ENCODE measurements around the gene PPIF. TPM values are rescaled to one million over a fixed set of nuclear protein-coding genes. Genes with fewer than 3 reads are reported as not detected.

The PPIF gene
- total RNA-seq, 1 donor from 2014 or later = 16.2 TPM

DNA sequence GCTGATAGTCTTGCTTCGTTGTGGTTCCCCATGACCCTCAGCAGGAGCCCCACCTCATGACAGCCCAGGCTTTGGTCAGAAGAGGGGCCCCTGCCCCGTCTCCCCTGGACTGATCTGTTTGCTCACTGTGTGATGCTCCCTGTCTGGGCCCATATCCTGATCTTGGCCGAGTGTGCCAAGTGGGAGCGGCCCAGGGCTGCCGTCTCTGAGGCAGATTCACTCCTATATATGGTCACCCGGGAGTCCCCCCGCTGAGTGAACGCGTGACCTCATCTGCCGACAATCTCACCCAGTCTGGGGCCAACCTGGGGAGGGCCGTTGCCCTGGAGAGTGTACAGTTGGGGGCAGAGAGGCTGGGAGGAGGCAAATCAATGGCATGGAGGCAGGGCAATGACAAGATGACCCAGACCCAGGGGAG, 34.5 kb downstream of the PPIF start:
- Mint-ChIP-seq H3K4me3 (ENCODE audit: unreplicated experiment) (peak overlapping the region; percentile 28), H3K27me3 (ENCODE audit: low read depth) (no peaks in the 10 kb centered on the region), H3K36me3 (ENCODE audit: low read depth) (peaks cover 2% of the 10 kb centered on the region), H3K4me1 (ENCODE audit: low read depth) (peaks cover 33% of the 10 kb centered on the region), H3K9me3 (ENCODE audit: low read depth) (no peaks in the 10 kb centered on the region), H3K27ac (ENCODE audit: unreplicated experiment) (peak overlapping the region; percentile 78)
- DNase-seq (ENCODE audit: low spot score) = peak; percentile 88
- TF ChIP-seq, protein P1, sequence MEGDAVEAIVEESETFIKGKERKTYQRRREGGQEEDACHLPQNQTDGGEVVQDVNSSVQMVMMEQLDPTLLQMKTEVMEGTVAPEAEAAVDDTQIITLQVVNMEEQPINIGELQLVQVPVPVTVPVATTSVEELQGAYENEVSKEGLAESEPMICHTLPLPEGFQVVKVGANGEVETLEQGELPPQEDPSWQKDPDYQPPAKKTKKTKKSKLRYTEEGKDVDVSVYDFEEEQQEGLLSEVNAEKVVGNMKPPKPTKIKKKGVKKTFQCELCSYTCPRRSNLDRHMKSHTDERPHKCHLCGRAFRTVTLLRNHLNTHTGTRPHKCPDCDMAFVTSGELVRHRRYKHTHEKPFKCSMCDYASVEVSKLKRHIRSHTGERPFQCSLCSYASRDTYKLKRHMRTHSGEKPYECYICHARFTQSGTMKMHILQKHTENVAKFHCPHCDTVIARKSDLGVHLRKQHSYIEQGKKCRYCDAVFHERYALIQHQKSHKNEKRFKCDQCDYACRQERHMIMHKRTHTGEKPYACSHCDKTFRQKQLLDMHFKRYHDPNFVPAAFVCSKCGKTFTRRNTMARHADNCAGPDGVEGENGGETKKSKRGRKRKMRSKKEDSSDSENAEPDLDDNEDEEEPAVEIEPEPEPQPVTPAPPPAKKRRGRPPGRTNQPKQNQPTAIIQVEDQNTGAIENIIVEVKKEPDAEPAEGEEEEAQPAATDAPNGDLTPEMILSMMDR (IDR thresholded peaks at IDR 0.05) = no peak

DNA sequence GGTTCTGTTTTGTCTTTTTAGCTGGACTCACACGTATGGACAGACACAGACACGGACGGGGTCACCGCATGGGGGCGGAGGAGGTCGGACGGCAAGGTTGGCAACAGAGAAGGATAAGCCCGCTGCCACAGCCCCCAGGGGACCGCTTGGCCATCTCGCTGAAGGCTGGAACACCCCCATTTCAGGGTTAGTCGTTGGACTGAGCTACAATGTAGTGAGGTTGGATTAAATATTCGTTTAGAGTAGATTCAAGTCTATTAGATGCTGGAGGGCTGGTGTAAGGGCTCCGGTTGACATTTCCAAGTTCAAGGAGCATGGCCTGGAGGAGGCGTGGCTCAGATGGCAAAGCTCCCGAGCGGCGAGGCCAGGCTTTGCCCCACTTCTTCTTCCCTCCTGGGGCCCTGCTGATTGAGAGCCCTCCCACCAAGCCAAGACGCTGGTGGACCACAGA, 35.2 kb downstream of the PPIF start:
- H3K27me3 Mint-ChIP-seq (ENCODE audit: low read depth) = no peaks in the 10 kb centered on the region
- H3K9me3 Mint-ChIP-seq (ENCODE audit: low read depth) = no peaks in the 10 kb centered on the region
- peak overlapping the region; percentile 78 for H3K27ac Mint-ChIP-seq (ENCODE audit: unreplicated experiment)
- no peak overlapping the region for H3K4me3 Mint-ChIP-seq (ENCODE audit: unreplicated experiment)
- peak; percentile 69 for DNase-seq (ENCODE audit: low spot score)
- H3K4me1 Mint-ChIP-seq (ENCODE audit: low read depth) = peaks cover 33% of the 10 kb centered on the region
- TF ChIP-seq, protein P1 (IDR thresholded peaks at IDR 0.05) = no peak
- peaks cover 2% of the 10 kb centered on the region for H3K36me3 Mint-ChIP-seq (ENCODE audit: low read depth)

DNA sequence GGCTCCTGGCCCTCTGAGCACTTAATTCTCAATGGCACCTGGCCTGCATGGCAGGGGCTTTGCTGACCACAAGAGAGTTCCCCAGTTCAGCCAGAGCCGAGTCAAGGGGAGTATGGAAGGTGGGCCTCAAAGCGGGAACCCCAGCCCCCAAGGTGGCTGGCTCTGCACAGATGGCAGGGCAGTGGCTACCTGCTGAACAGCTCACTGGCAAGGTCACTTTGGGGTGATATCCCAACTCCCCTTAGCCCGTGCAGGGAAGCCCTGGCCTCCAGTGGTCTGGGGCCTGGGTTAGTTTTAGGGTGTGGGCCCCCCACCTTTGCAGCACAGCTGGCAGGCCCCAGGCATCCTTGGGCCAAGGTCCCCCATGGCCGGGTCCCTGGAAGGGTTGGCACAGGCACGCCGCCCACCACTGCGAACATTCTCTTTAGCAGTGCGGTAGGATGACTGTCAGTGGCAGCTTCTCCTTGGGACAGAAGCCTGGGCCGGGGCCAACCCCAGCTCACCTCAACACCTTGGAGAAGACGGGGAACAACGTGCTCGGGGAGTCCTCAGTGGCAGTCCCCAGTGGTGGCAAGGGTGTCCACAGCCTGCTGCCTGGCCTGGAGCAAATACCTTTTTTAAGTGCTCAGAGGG, 36.8 kb downstream of the PPIF start:
- Mint-ChIP-seq H3K27ac (ENCODE audit: unreplicated experiment) (no peak overlapping the region), H3K9me3 (ENCODE audit: low read depth) (no peaks in the 10 kb centered on the region), H3K4me1 (ENCODE audit: low read depth) (peaks cover 33% of the 10 kb centered on the region), H3K36me3 (ENCODE audit: low read depth) (peaks cover 2% of the 10 kb centered on the region), H3K4me3 (ENCODE audit: unreplicated experiment) (no peak overlapping the region), H3K27me3 (ENCODE audit: low read depth) (no peaks in the 10 kb centered on the region)
- TF ChIP-seq, protein P1 (IDR thresholded peaks at IDR 0.05) = no peak
- DNase-seq (ENCODE audit: low spot score) = peak; percentile 82

DNA sequence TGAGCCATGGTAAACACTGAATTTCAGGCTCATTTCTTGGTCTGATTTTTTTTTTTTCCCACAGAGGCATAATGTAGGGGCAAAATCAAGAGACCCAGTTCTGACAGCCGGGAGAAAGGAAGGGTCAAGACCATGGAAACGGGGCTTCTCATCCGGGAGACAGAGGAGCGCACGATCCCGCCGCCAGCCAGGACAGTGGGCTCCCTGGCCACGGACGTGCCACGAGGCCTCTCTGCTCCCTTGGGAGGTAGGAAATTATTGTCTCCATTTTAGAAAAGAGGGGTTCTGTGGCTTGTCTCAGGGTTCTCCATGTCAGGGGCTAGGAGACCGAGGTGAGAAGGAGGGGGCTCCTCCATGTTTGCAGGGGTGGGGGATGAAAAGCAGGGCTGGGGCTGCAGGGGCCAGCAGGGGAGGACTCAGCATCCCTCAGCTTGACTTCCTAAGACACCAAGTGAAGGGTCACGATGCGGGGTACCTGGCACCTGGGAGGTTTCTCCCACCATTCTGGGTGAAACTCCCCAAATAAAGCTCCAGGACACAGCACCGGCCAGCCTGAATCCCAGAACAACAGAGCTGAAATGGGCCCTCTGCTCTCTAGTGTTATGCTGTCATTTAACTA, 37.6 kb downstream of the PPIF start:
- Mint-ChIP-seq H3K27ac (ENCODE audit: unreplicated experiment) (no peak overlapping the region), H3K4me1 (ENCODE audit: low read depth) (peaks cover 32% of the 10 kb centered on the region), H3K36me3 (ENCODE audit: low read depth) (peaks cover 2% of the 10 kb centered on the region), H3K4me3 (ENCODE audit: unreplicated experiment) (no peak overlapping the region), H3K9me3 (ENCODE audit: low read depth) (no peaks in the 10 kb centered on the region), H3K27me3 (ENCODE audit: low read depth) (no peaks in the 10 kb centered on the region)
- peak; percentile 39 for DNase-seq (ENCODE audit: low spot score)
- TF ChIP-seq, protein P1 (IDR thresholded peaks at IDR 0.05) = no peak

DNA sequence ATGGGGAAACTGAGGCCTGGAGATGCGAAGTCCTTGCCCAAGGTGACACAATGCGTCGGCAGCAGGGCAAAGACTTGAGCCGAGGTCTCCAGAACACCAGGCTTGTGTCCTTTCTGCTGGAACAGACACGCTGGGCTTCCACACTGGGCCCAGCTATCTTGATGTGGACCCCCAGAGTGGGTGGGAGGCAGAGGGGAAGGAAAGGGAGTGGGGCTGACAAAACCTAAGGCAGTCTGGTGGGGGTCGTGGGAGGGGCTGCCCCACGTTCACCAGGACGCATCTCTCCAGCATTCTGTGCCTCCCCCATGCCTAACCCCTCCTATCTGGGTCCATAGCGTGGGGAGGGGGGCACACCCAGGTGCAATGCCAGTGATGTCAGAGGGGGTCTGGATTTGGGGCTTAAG, 38.1 kb downstream of the PPIF start:
- no peaks in the 10 kb centered on the region for H3K9me3 Mint-ChIP-seq (ENCODE audit: low read depth)
- TF ChIP-seq, protein P1 (IDR thresholded peaks at IDR 0.05) = no peak
- no peak overlapping the region for H3K4me3 Mint-ChIP-seq (ENCODE audit: unreplicated experiment)
- peaks cover 27% of the 10 kb centered on the region for H3K4me1 Mint-ChIP-seq (ENCODE audit: low read depth)
- no peaks in the 10 kb centered on the region for H3K27me3 Mint-ChIP-seq (ENCODE audit: low read depth)
- peak; percentile 58 for DNase-seq (ENCODE audit: low spot score)
- peaks cover 3% of the 10 kb centered on the region for H3K36me3 Mint-ChIP-seq (ENCODE audit: low read depth)
- no peak overlapping the region for H3K27ac Mint-ChIP-seq (ENCODE audit: unreplicated experiment)
